ENCODE results near the gene CPLANE2.

The CPLANE2 gene

GRCh38 chr1:16187748-16188401, 49.1 kb downstream of the CPLANE2 start:
- peak; percentile 80 for DNase-seq (ENCODE audit: low spot score)

- no peak for DNase-seq (ENCODE audit: low spot score)
Measured at GRCh38 chr1:16186655-16187235, 50.2 kb downstream of the CPLANE2 start.

DNA sequence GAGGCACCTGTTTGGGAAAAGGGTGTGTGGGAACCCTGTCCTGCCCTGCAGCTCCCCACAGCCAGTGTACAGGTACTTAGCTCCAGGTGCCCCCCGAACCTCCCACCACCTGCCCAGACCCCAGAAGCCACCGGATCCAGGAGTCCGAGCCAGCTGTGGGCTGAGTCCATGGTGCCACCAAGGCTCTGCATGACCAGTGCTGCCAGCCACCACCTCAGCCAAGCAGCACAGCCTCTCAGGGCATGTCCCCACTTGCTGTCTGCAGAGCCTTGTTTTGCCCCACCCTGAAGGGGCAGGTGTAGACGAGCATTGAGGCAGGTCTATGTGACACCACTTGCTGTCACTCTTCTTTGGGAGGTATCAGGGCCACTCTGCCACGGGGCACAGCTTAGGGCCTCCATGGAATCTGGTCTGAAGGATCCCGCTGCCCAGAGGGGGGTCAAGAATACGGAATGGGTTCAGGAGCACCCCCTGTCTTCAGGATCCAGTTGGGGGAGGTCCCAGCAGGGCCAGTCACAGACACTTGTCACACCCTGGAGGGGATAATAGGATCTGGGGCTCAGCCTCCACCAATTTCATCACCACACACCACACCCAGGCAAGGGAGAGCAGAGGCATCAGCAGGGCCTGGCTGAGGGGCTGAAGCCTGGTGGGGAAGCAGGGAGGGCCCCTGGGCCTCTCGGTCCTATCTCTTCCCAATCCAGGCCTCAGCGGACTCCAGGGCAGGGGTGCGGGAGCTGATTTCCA, 52.3 kb downstream of the CPLANE2 start:
- DNase-seq (ENCODE audit: low spot score) = no peak

DNA sequence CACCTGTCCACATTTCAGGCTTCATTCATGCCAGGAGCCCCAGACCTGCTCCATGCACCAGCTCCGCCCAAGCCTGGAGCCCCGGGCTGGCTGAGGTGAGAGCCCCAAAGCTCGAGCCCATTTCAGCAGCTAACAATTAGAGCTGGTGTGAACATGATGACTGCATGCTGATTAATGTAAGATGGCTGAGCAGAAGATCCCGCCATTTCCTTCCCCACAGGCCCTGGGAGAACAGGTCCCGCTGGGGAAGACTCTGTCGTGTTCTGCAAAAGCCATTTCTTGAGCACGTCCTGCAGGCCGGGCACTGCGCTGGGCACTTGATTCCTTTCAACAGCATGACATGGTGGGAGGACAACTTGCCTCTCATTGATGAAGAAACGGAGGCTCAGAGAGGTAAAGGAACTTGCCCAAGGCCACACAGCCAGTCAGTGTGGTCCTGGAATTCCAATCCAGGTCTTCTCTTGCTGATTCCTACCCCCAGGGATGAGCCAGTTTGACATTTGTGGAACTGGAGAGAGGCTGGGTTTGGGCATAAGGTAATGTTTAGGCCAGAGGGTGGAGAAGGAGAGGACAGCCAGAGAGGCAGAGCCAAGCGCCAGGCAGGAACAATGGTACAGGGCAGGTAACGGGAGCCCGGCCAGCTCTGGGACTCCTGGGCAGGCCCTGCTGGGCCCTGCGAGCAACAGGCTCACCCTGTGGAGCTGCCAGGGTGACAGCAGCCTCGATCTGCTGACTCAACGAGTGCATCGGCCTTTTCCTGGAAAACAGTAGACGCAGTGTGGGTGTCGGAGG, 53.0 kb downstream of the CPLANE2 start:
- no peak for DNase-seq (ENCODE audit: low spot score)

- DNase-seq (ENCODE audit: low spot score) = no peak
Measured at GRCh38 chr1:16183179-16183578, 53.8 kb downstream of the CPLANE2 start.

- peak; percentile 97 for DNase-seq (ENCODE audit: low spot score)
Measured at GRCh38 chr1:16181887-16182719, 54.9 kb downstream of the CPLANE2 start.
